ENCODE data around the gene MED16. TPM values are rescaled to one million over a fixed set of nuclear protein-coding genes. Genes with fewer than 3 reads are reported as not detected.

The MED16 gene
- total and polyA plus RNA-seq, 2 of the 13 experiments (the other 11 are each of a cell fraction or from before 2014, with no cell fraction given) = 13.3 to 14.8 TPM

DNA sequence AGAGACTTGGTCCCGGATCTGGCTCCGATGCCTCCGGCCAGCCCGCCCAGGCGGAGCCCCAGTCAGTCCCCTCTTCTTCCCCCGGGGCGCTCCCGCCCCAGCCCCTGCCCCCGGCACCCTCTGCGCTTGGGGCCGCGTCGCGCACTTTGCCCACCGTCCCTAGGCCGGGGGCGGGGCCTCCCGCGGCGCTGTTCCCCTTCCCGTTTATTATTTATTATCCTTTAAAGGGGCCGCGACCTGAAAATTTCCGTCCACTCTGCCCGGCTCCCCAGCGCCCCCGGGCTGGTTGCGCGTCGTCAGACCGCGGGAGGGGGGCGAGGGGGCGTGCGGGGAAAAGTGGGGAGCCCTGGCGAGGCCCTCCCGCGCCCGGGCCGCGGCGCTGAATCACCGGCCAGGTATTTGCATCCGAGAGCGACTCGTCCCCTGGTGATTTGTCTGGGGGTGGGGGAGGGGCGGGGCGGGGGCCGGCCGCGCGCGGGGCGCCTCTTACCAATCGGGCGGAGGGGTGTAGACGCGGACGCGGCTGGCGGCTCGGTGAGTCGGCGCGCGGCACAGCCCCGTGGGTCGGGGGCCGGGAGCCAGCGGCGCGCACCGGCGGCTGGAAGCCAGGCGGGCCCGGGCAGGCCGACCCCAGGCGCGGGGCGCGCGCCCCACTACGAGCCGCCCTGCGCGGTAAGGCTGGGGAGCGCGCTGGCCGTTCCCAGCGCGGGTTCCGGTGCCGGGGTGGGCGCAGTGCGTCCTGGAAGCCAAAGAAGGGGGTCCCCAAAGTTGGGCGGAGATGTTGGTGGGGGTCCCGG, 32.7 kb upstream of the MED16 start, which contains the start of gene ARID3A (continued):
- no peak for TF ChIP-seq ZNF432 (CRISPR knock-in tag; IDR thresholded peaks at IDR 0.05; ENCODE audit: borderline replicate concordance)
- TF ChIP-seq, protein P1, sequence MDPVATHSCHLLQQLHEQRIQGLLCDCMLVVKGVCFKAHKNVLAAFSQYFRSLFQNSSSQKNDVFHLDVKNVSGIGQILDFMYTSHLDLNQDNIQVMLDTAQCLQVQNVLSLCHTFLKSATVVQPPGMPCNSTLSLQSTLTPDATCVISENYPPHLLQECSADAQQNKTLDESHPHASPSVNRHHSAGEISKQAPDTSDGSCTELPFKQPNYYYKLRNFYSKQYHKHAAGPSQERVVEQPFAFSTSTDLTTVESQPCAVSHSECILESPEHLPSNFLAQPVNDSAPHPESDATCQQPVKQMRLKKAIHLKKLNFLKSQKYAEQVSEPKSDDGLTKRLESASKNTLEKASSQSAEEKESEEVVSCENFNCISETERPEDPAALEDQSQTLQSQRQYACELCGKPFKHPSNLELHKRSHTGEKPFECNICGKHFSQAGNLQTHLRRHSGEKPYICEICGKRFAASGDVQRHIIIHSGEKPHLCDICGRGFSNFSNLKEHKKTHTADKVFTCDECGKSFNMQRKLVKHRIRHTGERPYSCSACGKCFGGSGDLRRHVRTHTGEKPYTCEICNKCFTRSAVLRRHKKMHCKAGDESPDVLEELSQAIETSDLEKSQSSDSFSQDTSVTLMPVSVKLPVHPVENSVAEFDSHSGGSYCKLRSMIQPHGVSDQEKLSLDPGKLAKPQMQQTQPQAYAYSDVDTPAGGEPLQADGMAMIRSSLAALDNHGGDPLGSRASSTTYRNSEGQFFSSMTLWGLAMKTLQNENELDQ (CRISPR knock-in tag; IDR thresholded peaks at IDR 0.05; ENCODE audit: borderline replicate concordance) = no peak
- no peak for TF ChIP-seq FOXJ3 (CRISPR knock-in tag; IDR thresholded peaks at IDR 0.05; ENCODE audit: borderline replicate concordance)
- TF ChIP-seq, protein P2, sequence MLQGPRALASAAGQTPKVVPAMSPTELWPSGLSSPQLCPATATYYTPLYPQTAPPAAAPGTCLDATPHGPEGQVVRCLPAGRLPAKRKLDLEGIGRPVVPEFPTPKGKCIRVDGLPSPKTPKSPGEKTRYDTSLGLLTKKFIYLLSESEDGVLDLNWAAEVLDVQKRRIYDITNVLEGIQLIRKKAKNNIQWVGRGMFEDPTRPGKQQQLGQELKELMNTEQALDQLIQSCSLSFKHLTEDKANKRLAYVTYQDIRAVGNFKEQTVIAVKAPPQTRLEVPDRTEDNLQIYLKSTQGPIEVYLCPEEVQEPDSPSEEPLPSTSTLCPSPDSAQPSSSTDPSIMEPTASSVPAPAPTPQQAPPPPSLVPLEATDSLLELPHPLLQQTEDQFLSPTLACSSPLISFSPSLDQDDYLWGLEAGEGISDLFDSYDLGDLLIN (CRISPR knock-in tag; IDR thresholded peaks at IDR 0.05; ENCODE audit: borderline replicate concordance) = no peak
- TF ChIP-seq, protein P3, sequence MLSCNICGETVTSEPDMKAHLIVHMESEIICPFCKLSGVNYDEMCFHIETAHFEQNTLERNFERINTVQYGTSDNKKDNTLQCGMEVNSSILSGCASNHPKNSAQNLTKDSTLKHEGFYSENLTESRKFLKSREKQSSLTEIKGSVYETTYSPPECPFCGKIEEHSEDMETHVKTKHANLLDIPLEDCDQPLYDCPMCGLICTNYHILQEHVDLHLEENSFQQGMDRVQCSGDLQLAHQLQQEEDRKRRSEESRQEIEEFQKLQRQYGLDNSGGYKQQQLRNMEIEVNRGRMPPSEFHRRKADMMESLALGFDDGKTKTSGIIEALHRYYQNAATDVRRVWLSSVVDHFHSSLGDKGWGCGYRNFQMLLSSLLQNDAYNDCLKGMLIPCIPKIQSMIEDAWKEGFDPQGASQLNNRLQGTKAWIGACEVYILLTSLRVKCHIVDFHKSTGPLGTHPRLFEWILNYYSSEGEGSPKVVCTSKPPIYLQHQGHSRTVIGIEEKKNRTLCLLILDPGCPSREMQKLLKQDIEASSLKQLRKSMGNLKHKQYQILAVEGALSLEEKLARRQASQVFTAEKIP (CRISPR knock-in tag; IDR thresholded peaks at IDR 0.05; ENCODE audit: borderline replicate concordance) = no peak
- TF ChIP-seq GATAD2A (CRISPR knock-in tag; IDR thresholded peaks at IDR 0.05) = peak; percentile 35; the same call in 1 of the 2 replicates
- TF ChIP-seq, protein P4, sequence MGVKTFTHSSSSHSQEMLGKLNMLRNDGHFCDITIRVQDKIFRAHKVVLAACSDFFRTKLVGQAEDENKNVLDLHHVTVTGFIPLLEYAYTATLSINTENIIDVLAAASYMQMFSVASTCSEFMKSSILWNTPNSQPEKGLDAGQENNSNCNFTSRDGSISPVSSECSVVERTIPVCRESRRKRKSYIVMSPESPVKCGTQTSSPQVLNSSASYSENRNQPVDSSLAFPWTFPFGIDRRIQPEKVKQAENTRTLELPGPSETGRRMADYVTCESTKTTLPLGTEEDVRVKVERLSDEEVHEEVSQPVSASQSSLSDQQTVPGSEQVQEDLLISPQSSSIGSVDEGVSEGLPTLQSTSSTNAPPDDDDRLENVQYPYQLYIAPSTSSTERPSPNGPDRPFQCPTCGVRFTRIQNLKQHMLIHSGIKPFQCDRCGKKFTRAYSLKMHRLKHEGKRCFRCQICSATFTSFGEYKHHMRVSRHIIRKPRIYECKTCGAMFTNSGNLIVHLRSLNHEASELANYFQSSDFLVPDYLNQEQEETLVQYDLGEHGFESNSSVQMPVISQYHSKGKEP (CRISPR knock-in tag; IDR thresholded peaks at IDR 0.05) = no peak
- no peak for TF ChIP-seq ATM (IDR thresholded peaks at IDR 0.05; ENCODE audit: borderline replicate concordance)
- TF ChIP-seq SIN3B (IDR thresholded peaks at IDR 0.05; ENCODE audit: low read length) = no peak
- TF ChIP-seq RXRB (CRISPR knock-in tag; IDR thresholded peaks at IDR 0.05; ENCODE audit: borderline replicate concordance) = no peak; the same call in 1 of the 2 replicates
- TF ChIP-seq CBX5 (CRISPR knock-in tag; IDR thresholded peaks at IDR 0.05; ENCODE audit: borderline replicate concordance) = no peak
- TF ChIP-seq, protein P5, sequence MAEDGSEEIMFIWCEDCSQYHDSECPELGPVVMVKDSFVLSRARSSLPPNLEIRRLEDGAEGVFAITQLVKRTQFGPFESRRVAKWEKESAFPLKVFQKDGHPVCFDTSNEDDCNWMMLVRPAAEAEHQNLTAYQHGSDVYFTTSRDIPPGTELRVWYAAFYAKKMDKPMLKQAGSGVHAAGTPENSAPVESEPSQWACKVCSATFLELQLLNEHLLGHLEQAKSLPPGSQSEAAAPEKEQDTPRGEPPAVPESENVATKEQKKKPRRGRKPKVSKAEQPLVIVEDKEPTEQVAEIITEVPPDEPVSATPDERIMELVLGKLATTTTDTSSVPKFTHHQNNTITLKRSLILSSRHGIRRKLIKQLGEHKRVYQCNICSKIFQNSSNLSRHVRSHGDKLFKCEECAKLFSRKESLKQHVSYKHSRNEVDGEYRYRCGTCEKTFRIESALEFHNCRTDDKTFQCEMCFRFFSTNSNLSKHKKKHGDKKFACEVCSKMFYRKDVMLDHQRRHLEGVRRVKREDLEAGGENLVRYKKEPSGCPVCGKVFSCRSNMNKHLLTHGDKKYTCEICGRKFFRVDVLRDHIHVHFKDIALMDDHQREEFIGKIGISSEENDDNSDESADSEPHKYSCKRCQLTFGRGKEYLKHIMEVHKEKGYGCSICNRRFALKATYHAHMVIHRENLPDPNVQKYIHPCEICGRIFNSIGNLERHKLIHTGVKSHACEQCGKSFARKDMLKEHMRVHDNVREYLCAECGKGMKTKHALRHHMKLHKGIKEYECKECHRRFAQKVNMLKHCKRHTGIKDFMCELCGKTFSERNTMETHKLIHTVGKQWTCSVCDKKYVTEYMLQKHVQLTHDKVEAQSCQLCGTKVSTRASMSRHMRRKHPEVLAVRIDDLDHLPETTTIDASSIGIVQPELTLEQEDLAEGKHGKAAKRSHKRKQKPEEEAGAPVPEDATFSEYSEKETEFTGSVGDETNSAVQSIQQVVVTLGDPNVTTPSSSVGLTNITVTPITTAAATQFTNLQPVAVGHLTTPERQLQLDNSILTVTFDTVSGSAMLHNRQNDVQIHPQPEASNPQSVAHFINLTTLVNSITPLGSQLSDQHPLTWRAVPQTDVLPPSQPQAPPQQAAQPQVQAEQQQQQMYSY (CRISPR knock-in tag; IDR thresholded peaks at IDR 0.05) = no peak; the same call in 1 of the 2 replicates
- no peak for TF ChIP-seq ZNF552 (CRISPR knock-in tag; IDR thresholded peaks at IDR 0.05; ENCODE audit: borderline replicate concordance)
